ENCODE data around the gene LPP. TPM values are rescaled to one million over a fixed set of nuclear protein-coding genes. Genes with fewer than 3 reads are reported as not detected.

Gene LPP
- total and polyA plus RNA-seq, 2 of the 13 experiments (the other 11 are each of a cell fraction or from before 2014, with no cell fraction given): 19.2 to 29.9 TPM

DNA sequence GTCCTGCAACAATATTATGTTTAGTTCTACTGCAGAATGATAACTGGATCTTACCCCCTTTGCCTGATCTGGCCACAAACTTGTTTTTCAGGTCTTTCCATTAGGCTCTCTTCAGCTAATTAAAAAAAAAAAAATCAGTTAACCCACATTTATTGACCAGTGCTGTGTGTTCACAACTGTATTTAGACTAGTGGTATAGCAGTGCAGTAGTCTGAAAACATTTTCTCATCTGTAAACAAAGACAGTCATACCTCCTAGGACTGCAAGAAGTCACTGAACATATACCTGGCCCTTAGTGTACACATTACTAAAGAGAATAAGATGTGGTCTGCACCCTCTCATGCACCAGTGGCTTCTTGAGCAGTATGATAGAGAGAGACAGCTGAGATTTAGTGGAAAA, 22.5 kb downstream of the LPP start:
- BruUV-seq (replicated peaks): no TSS peak
- Histone ChIP-seq H3K4me3 (replicated peaks in 1 of 3; ENCODE audit: insufficient read depth in 1 of 3, low read depth in 2 of 3, low read length in 3 of 3) (no peak overlapping the region), H3K79me2 (ENCODE audit: insufficient read depth, low read length) (peaks cover 87% of the 10 kb centered on the region), H2AFZ (ENCODE audit: low read length) (no peak overlapping the region), H3K9me3 (ENCODE audit: low read length) (no peaks in the 10 kb centered on the region), H3K27me3 (ENCODE audit: control insufficient read depth in 1 of 2, insufficient read depth in 2 of 2, low read length in 2 of 2) (no peaks in the 10 kb centered on the region), H4K20me1 (ENCODE audit: insufficient read depth, low read length) (no peaks in the 10 kb centered on the region), H3K4me2 (ENCODE audit: low read depth, low read length) (no peak overlapping the region), H3K9ac (ENCODE audit: insufficient read depth, low read depth, low read length) (no peak overlapping the region), H3K27ac (ENCODE audit: extremely low read length, insufficient read depth, low read length) (no peak overlapping the region), H3K4me1 (ENCODE audit: insufficient read depth, low read length) (peaks cover 62% of the 10 kb centered on the region), H3K36me3 (replicated peaks in 1 of 2; ENCODE audit: control insufficient read depth in 1 of 2, insufficient read depth in 2 of 2, low read length in 2 of 2) (peaks cover 2 to 20% of the 10 kb centered on the region in 2 experiments; a peak in 4 of 5 replicates)
- FAIRE-seq (no peak), DNase-seq (ENCODE audit: low spot score) (no peak), ATAC-seq (no peak)
- in situ Hi-C loops (cut with HindIII; ENCODE audit: extremely low pct_ligation_motif_present, low pct_unique_long_range_greater_than_20kb) (no loop called here), intact Hi-C loops (cut with micrococcal nuclease; ENCODE audit: unreplicated experiment) (loop anchor here (10.0 kb wide), 1 partner anchor 778 kb away; no protein-coding TSS in a partner anchor)
- CTCF ChIA-PET (ENCODE audit: low intra/inter-chr PET ratio, low total read pairs): no interaction called here
- TF ChIP-seq DMAP1 (CRISPR knock-in tag; IDR thresholded peaks at IDR 0.05) (no peak), SUZ12 (IDR thresholded peaks at IDR 0.05; ENCODE audit: low read depth, low read length) (no peak), ELF4 (CRISPR knock-in tag; IDR thresholded peaks at IDR 0.05; ENCODE audit: borderline replicate concordance) (no peak), ZNF136 (CRISPR knock-in tag; IDR thresholded peaks at IDR 0.05; ENCODE audit: low read depth) (no peak)
- POLR2A ChIA-PET: no interaction called here

DNA sequence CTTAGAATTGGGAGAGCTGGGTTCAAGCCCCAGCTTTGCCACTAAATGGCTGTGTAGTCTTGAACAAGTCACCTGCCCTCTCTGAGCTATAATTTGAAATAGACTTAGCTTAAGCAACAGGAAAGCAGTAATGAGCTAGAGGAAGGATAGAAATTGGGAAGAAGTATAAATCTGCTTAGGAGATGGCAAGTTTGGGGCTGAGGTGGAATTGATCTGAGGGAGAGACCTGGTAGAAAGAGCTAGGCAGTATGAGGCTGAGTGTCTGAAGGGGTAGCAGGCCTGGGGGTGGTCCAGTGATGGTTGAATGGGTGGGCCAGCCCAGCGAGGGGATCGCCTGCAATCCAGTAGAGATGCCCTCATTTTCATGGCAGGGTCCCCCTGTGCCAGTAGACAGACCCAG, 22.9 kb downstream of the LPP start:
- no peak overlapping the region for H3K27ac ChIP-seq (ENCODE audit: extremely low read length, insufficient read depth, low read length)
- H3K4me3 ChIP-seq (replicated peaks in 1 of 3; ENCODE audit: insufficient read depth in 1 of 3, low read depth in 2 of 3, low read length in 3 of 3): no peak overlapping the region
- ATAC-seq (no peak), FAIRE-seq (no peak), DNase-seq (ENCODE audit: low spot score) (no peak)
- no peak overlapping the region for H3K9ac ChIP-seq (ENCODE audit: insufficient read depth, low read depth, low read length)
- H3K4me2 ChIP-seq (ENCODE audit: low read depth, low read length): no peak overlapping the region
- CTCF ChIA-PET (ENCODE audit: low intra/inter-chr PET ratio, low total read pairs): no interaction called here
- no TSS peak for BruUV-seq (replicated peaks)
- peaks cover 2 to 20% of the 10 kb centered on the region in 2 experiments; a peak in 4 of 5 replicates for H3K36me3 ChIP-seq (replicated peaks in 1 of 2; ENCODE audit: control insufficient read depth in 1 of 2, insufficient read depth in 2 of 2, low read length in 2 of 2)
- H3K4me1 ChIP-seq (ENCODE audit: insufficient read depth, low read length): peaks cover 58% of the 10 kb centered on the region
- TF ChIP-seq, protein P1, sequence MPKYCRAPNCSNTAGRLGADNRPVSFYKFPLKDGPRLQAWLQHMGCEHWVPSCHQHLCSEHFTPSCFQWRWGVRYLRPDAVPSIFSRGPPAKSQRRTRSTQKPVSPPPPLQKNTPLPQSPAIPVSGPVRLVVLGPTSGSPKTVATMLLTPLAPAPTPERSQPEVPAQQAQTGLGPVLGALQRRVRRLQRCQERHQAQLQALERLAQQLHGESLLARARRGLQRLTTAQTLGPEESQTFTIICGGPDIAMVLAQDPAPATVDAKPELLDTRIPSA (CRISPR knock-in tag; IDR thresholded peaks at IDR 0.05; ENCODE audit: borderline replicate concordance): no peak
- TF ChIP-seq WIZ (CRISPR knock-in tag; IDR thresholded peaks at IDR 0.05): no peak
- POLR2A ChIA-PET: no interaction called here
- in situ Hi-C loops (cut with HindIII; ENCODE audit: extremely low pct_ligation_motif_present, low pct_unique_long_range_greater_than_20kb): no loop called here
- H3K27me3 ChIP-seq (ENCODE audit: control insufficient read depth in 1 of 2, insufficient read depth in 2 of 2, low read length in 2 of 2): no peaks in the 10 kb centered on the region
- no peak overlapping the region for H2AFZ ChIP-seq (ENCODE audit: low read length)
- H3K9me3 ChIP-seq (ENCODE audit: low read length): no peaks in the 10 kb centered on the region
- H3K79me2 ChIP-seq (ENCODE audit: insufficient read depth, low read length): peaks cover 87% of the 10 kb centered on the region
- 100% methylated on average over 2 of the region's 2 CpGs for WGBS (ENCODE audit: low lambda C conversion rate)
- intact Hi-C loops (cut with micrococcal nuclease; ENCODE audit: unreplicated experiment): loop anchor here (10.0 kb wide), 1 partner anchor 778 kb away; no protein-coding TSS in a partner anchor
- H4K20me1 ChIP-seq (ENCODE audit: insufficient read depth, low read length): no peaks in the 10 kb centered on the region
